ENCODE data around the gene TEKT5. TPM values are rescaled to one million over a fixed set of nuclear protein-coding genes. Genes with fewer than 3 reads are reported as not detected.

Gene TEKT5
- total and polyA plus RNA-seq, 4 donors, result 0.13 to 0.92 TPM; not detected in 2

- WGBS, result under 1% methylated on average over 91 of the region's 91 CpGs
- TF ChIP-seq EGR1 (IDR thresholded peaks at IDR 0.05; ENCODE audit: low read depth in 2 of 2) (peak in 1 of 2 donors; percentile 65), SP1 (IDR thresholded peaks at IDR 0.05) (peak; percentile 40), NR2F2 (IDR thresholded peaks at IDR 0.05) (no peak), RAD21 (IDR thresholded peaks at IDR 0.05) (peak; percentile 49 to 64), REST (IDR thresholded peaks at IDR 0.05) (peak; percentile 38), RXRA (IDR thresholded peaks at IDR 0.05) (peak in 1 of 2 donors; percentile 6), HNF4A (conservative IDR thresholded peaks at IDR 0.05) (peak in 1 of 2 donors; percentile 27), CTCF (IDR thresholded peaks at IDR 0.05; ENCODE audit: low read depth, low read length, missing input control) (peak; percentile 55), JUND (IDR thresholded peaks at IDR 0.05) (no peak)
- Histone ChIP-seq H3K9ac (ENCODE audit: low read depth in 1 of 2, low read length in 2 of 2) (peak within 1 kb of the TSS; percentile 24 to 86), H3K27me3 (ENCODE audit: control insufficient read depth in 4 of 4, insufficient read depth in 4 of 4, low read length in 3 of 4) (no peaks in the 10 kb centered on the region), H3K4me1 (ENCODE audit: control insufficient read depth in 4 of 4, insufficient read depth in 4 of 4, low read length in 3 of 4) (peaks cover 0 to 20% (median 8%) of the 10 kb centered on the region in 4 donors), H3K27ac (ENCODE audit: low read depth in 1 of 2, low read length in 2 of 2) (peak within 1 kb of the TSS; percentile 65 to 84), H3K9me3 (ENCODE audit: control insufficient read depth in 4 of 4, low read length in 3 of 4) (no peaks in the 10 kb centered on the region), H3K4me3 (ENCODE audit: low read depth in 1 of 3, low read length in 3 of 3) (peak within 1 kb of the TSS; percentile 63 to 88 (median 86)), H3K36me3 (ENCODE audit: control insufficient read depth in 4 of 4, insufficient read depth in 3 of 4, low read depth in 1 of 4, low read length in 3 of 4) (no peaks in the 10 kb centered on the region)
- DNase-seq (ENCODE audit: low spot score), result peak; percentile 61
Measured at GRCh38 chr16:10579965-10580882, 114.5 kb downstream of the TEKT5 start, which contains the start of gene EMP2. EMP2 (minus strand) TSS chr16:10580598; CDS start chr16:10547617, 32,981 bp downstream.

GRCh38 chr16:10579575-10579964 lies 115.2 kb downstream of the TEKT5 start:
- TF ChIP-seq ATF3 (IDR thresholded peaks at IDR 0.05), result no peak
- TF ChIP-seq GABPA (IDR thresholded peaks at IDR 0.05 in 1 of 2, conservative IDR thresholded peaks at IDR 0.05 in 1 of 2), result no peak
- no peak for DNase-seq (ENCODE audit: low spot score)
- Histone ChIP-seq H3K27me3 (ENCODE audit: control insufficient read depth in 4 of 4, insufficient read depth in 4 of 4, low read length in 3 of 4) (no peaks in the 10 kb centered on the region), H3K27ac (ENCODE audit: low read depth in 1 of 2, low read length in 2 of 2) (peak overlapping the region in 1 of 2 donors; percentile 84), H3K36me3 (ENCODE audit: control insufficient read depth in 4 of 4, insufficient read depth in 3 of 4, low read depth in 1 of 4, low read length in 3 of 4) (no peaks in the 10 kb centered on the region), H3K9me3 (ENCODE audit: control insufficient read depth in 4 of 4, low read length in 3 of 4) (no peaks in the 10 kb centered on the region), H3K4me1 (ENCODE audit: control insufficient read depth in 4 of 4, insufficient read depth in 4 of 4, low read length in 3 of 4) (peaks cover 0 to 20% (median 8%) of the 10 kb centered on the region in 4 donors), H3K9ac (ENCODE audit: low read depth in 1 of 2, low read length in 2 of 2) (peak overlapping the region; percentile 24 to 66), H3K4me3 (ENCODE audit: low read depth in 1 of 3, low read length in 3 of 3) (peak overlapping the region; percentile 63 to 88 (median 86))
- WGBS, result 39% methylated on average over 6 of the region's 6 CpGs

All from liver (tissue), 9 donors.